GM18502 (cell line): ENCODE measurements around the gene ATP1B2.
"Not testable (repeated sequence)": the region's sequence is repeated elsewhere in the genome, so short reads cannot be mapped to it uniquely, and the experiment has no call there.

Experiments used
- ATAC-seq: cut with Tn5 transposase; IDR thresholded peaks from one replicate; pipeline ENCODE4 v1.9.1; 2021; ENCODE audit warnings: mild to moderate bottlenecking; ENCODE audit not compliant: unreplicated experiment, poor library complexity

Gene ATP1B2

GRCh38 chr17:7632492-7632894 lies 18.2 kb upstream of the ATP1B2 start:
- no peak for ATAC-seq

- ATAC-seq: no peak
Observed at GRCh38 chr17:7633093-7633492, 17.6 kb upstream of the ATP1B2 start.

GRCh38 chr17:7634384-7634783 lies 16.3 kb upstream of the ATP1B2 start:
- ATAC-seq: no peak

- ATAC-seq: no peak
Observed at GRCh38 chr17:7636163-7636562, 14.6 kb upstream of the ATP1B2 start.

GRCh38 chr17:7640783-7641182 lies 9.9 kb upstream of the ATP1B2 start:
- no peak for ATAC-seq

- ATAC-seq: not testable (repeated sequence)
Observed at GRCh38 chr17:7641635-7642034, 9.1 kb upstream of the ATP1B2 start.

- ATAC-seq: no peak
Observed at GRCh38 chr17:7644775-7645174, 6.0 kb upstream of the ATP1B2 start.

GRCh38 chr17:7646457-7646856 lies 4.3 kb upstream of the ATP1B2 start:
- ATAC-seq: no peak

- no peak for ATAC-seq
Observed at GRCh38 chr17:7647018-7647417, 3.7 kb upstream of the ATP1B2 start.

- no peak for ATAC-seq
Observed at GRCh38 chr17:7651097-7651664, 455 bp downstream of the ATP1B2 start.

GRCh38 chr17:7651665-7652387 lies 1.1 kb downstream of the ATP1B2 start:
- no peak for ATAC-seq

- ATAC-seq: no peak
Observed at GRCh38 chr17:7652388-7653356, 1.9 kb downstream of the ATP1B2 start.

- ATAC-seq: no peak
Observed at GRCh38 chr17:7654832-7655540, 4.3 kb downstream of the ATP1B2 start.

- ATAC-seq: no peak
Observed at GRCh38 chr17:7655541-7655840, 4.8 kb downstream of the ATP1B2 start.

GRCh38 chr17:7656958-7657609 lies 6.4 kb downstream of the ATP1B2 start:
- no peak for ATAC-seq

- no peak for ATAC-seq
Observed at GRCh38 chr17:7667656-7668406, 17.1 kb downstream of the ATP1B2 start.

GRCh38 chr17:7668482-7668881 lies 17.8 kb downstream of the ATP1B2 start:
- no peak for ATAC-seq

- ATAC-seq: no peak
Observed at GRCh38 chr17:7673239-7673638, 22.5 kb downstream of the ATP1B2 start.

- ATAC-seq: no peak
Observed at GRCh38 chr17:7674934-7675333, 24.2 kb downstream of the ATP1B2 start.
